ENCODE measurements around the gene COG8.
A peak's percentile ranks its signal among the peaks of the same experiment; 100 is the strongest.
"Not testable (repeated sequence)": the region's sequence is repeated elsewhere in the genome, so short reads cannot be mapped to it uniquely, and the experiment has no call there.

COG8 gene

GRCh38 chr16:69339289-69340094, at the start of gene COG8, which contains the start of gene NIP7:
TSS of gene COG8 (minus strand) at chr16:69339564. CDS start at chr16:69339552, 12 bp downstream.
TSS of gene NIP7 (plus strand) at chr16:69339772. CDS start at chr16:69339830, 58 bp downstream.
- DNase-seq, result peak; percentile 93 to 94

- DNase-seq, result no peak
Measured at GRCh38 chr16:69386596-69386995, 47.2 kb upstream of the COG8 start.

GRCh38 chr16:69384974-69385373, 45.6 kb upstream of the COG8 start:
- DNase-seq, result no peak

GRCh38 chr16:69382421-69382820, 43.1 kb upstream of the COG8 start:
- no peak for DNase-seq

- DNase-seq, result no peak
Measured at GRCh38 chr16:69381231-69381630, 41.9 kb upstream of the COG8 start.

GRCh38 chr16:69378760-69379159, 39.4 kb upstream of the COG8 start:
- DNase-seq, result no peak

GRCh38 chr16:69378036-69378435, 38.7 kb upstream of the COG8 start:
- DNase-seq, result no peak

- no peak for DNase-seq
Measured at GRCh38 chr16:69376393-69377059, 37.2 kb upstream of the COG8 start.

- no peak for DNase-seq
Measured at GRCh38 chr16:69373019-69373418, 33.7 kb upstream of the COG8 start.

GRCh38 chr16:69371564-69371963, 32.2 kb upstream of the COG8 start:
- DNase-seq, result no peak

GRCh38 chr16:69368866-69369265, 29.5 kb upstream of the COG8 start:
- DNase-seq, result no peak

- DNase-seq, result no peak
Measured at GRCh38 chr16:69367980-69368379, 28.6 kb upstream of the COG8 start.

GRCh38 chr16:69366431-69366830, 27.1 kb upstream of the COG8 start:
- peak in 1 of 2 donors; percentile 35 for DNase-seq

- no peak for DNase-seq
Measured at GRCh38 chr16:69365901-69366300, 26.5 kb upstream of the COG8 start.

- DNase-seq, result no peak
Measured at GRCh38 chr16:69364088-69364487, 24.7 kb upstream of the COG8 start.

- no peak for DNase-seq
Measured at GRCh38 chr16:69363281-69363717, 23.9 kb upstream of the COG8 start.

GRCh38 chr16:69360070-69360469, 20.7 kb upstream of the COG8 start:
- not testable (repeated sequence) for DNase-seq

- DNase-seq, result no peak
Measured at GRCh38 chr16:69351309-69352027, 12.1 kb upstream of the COG8 start, which contains the start of gene TMED6. TSS of gene TMED6 (minus strand) at chr16:69351786. CDS start at chr16:69351753, 33 bp downstream.

- no peak for DNase-seq
Measured at GRCh38 chr16:69350536-69351133, 11.3 kb upstream of the COG8 start.

- no peak for DNase-seq
Measured at GRCh38 chr16:69349536-69349935, 10.2 kb upstream of the COG8 start.

GRCh38 chr16:69348222-69348621, 8.9 kb upstream of the COG8 start:
- DNase-seq, result no peak

GRCh38 chr16:69346683-69347082, 7.3 kb upstream of the COG8 start:
- DNase-seq, result no peak

- DNase-seq, result no peak
Measured at GRCh38 chr16:69345923-69346322, 6.6 kb upstream of the COG8 start.
